ENCODE measurements around the gene TIMM10.

GRCh38 chr11:57547854-57548377 lies 17.4 kb upstream of the TIMM10 start:
- TF ChIP-seq CTCF (IDR thresholded peaks at IDR 0.05) (no peak), EZH2 (IDR thresholded peaks at IDR 0.05) (no peak), EZH2phosphoT487 (IDR thresholded peaks at IDR 0.05) (no peak)
